NOMO-1 (cell line): ENCODE results near the gene EMC10.
"Not testable (repeated sequence)": the region's sequence is repeated elsewhere in the genome, so short reads cannot be mapped to it uniquely, and the experiment has no call there.

Source experiments
- DNase-seq, 2 experiments: peaks; one replicate each; lab custom pipeline; 2025; ENCODE audit not compliant: unreplicated experiment in 2 of 2; lab: John Stamatoyannopoulos, UW

The EMC10 gene

GRCh38 chr19:50512999-50513745 is 36.9 kb downstream of the EMC10 start:
- no peak for DNase-seq

- DNase-seq, result no peak
Observed at GRCh38 chr19:50513746-50514345, 37.5 kb downstream of the EMC10 start, which contains the start of gene ASPDH. Gene ASPDH, minus strand, starts transcription at chr19:50513913. Its CDS starts 90 bp downstream, at chr19:50513823.

GRCh38 chr19:50514346-50515167 is 38.2 kb downstream of the EMC10 start:
- DNase-seq, result no peak

DNA sequence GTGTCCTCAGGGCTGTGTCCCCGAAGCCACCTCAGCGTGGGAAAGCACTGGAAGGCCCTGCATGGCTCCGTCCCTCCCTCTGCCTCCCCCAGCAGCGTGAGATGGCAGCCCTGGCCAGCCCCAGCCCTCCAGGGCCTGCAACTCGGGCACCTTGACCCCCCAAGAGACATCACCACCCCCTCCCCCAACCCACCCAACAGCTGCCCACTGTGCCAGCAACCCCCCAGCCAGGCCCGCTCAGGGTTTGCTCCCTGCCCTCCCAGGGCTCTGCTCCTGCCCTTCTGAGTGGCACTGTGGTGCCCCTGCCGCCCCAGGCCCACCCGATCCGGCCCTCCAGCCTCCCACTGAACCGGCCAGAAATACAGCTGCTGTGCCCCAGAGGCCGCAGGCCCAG is 38.9 kb downstream of the EMC10 start:
- no peak for DNase-seq

GRCh38 chr19:50516456-50516855 is 40.1 kb downstream of the EMC10 start:
- no peak for DNase-seq

DNA sequence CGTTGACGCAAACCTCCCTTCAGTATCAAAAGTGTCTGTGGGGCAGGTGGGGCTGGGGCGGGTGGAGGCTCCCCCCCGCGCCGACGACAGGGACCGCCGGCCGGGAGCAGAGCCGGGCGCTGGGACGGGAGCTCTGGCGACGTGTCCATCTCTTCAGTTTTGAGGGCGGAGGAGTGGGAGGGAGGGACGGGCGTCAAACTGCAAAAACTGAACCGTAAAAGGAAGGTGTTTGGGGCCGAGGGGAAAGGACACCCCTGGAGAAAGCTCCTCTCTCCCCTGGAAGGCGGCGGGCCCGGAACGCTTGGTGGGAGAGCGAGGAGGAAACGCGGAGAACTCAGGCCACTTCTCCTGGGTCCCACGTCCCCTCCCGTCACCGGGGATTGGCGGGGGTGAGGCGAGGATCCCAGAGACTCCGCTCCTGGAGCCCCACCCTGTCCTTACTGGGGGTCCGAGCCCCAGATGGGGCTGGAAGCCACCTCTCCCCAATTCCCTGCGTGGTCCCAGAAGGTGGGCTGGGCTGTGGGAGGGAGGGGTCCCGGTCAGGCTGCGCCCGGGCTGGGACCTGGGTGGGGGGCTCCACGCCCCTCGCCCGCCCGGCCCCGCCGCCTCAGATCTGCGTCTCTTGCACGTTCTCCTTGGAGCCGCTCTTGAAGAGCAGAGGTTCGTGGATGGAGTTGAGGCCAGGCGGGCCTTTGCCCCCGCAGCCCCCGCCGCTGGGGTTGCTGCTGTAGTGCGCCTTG is 40.8 kb downstream of the EMC10 start:
- DNase-seq, result no peak

DNA sequence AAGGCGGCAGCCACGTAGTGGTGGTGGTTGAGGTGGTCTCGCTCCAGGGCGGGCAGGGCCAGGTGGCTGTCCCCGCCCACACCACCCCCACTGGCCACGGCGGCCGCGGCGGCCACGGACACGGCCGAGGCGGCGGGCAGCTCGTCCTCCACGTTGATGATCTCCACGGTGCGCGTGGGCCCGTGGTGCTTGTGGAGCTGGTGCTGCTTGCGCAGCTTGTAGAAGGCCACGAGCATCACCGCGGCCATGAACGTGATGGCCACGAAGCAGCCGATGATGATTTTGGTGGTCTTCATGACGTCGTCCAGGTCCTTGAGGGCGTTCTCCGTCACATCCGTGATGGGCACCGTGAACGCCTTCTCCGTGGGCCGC is 41.4 kb downstream of the EMC10 start:
- DNase-seq, result no peak

- no peak for DNase-seq
Observed at GRCh38 chr19:50518091-50519005, 42.0 kb downstream of the EMC10 start.

- DNase-seq, result no peak
Observed at GRCh38 chr19:50519006-50519575, 42.8 kb downstream of the EMC10 start.

DNA sequence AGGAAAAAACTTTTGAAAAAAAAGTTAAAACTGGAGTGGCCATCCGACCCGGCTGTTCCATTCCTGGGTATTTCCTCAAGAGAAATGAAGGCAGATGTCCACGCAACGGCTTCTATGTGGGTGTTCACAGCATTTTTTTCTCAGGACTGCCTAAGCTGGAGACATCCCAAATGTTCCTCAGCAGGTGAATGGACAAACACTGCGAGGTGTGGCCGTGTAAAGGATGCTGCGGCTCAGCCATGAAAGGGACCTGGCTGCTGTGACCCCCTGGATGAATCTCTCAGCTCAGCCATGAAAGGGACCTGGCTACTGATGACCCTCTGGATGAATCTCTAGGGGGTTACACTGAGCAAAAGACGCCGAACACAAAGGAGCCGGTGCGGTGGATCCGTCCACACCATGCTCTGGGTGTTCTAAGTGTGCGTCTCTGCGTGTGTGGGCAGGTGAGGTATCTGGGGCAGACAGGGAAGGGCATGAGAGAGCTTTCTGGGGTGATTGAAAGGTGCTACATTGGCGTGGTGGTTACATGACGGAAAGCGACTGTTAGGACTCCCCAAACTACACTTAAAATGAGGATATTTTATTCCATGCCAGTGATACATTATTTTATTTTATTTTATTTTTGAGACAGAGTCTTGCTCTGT is 44.6 kb downstream of the EMC10 start:
- DNase-seq, result no peak

GRCh38 chr19:50522881-50523280 is 46.6 kb downstream of the EMC10 start:
- DNase-seq, result no peak

DNA sequence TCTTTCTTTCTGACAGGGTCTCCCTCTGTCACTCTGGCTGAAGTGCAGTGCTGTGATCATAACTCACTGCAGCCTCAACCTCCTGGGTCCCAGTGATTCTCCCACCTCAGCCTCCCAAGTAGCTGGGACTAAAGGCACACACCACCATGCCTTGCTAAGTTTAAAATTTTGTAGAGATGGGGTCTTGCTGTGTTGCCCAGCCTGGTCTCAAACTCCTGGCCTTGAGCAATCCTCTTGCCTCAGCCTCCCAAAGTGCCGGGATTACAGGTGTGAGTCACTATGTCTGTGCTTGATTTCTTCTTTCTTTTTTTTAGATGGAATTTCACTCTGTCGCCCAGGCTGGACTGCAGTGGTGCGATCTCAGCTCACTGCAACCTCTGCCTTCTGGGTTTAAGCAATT is 51.7 kb downstream of the EMC10 start:
- DNase-seq, result not testable (repeated sequence)

- DNase-seq, result no peak
Observed at GRCh38 chr19:50531171-50531612, 54.9 kb downstream of the EMC10 start.

GRCh38 chr19:50532952-50533351 is 56.6 kb downstream of the EMC10 start:
- no peak for DNase-seq

DNA sequence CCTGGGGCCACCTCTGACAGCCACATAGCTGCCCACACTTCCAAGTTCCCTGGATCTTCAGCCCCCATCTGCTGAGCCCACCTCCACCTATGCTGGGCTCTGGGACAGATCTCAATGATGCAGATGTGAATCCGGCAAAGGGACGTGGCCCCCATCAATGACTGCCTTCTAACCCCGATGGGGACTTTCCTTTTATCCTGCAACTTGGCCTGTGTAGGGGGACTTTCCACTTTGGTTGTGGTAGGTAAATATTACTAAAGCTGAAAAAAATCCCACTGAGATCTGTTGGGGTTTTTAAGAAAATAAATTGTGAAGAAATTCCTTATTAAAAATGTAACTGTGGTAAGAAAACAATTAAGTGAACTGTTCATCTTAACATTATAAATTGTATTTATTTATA is 58.2 kb downstream of the EMC10 start:
- no peak for DNase-seq

DNA sequence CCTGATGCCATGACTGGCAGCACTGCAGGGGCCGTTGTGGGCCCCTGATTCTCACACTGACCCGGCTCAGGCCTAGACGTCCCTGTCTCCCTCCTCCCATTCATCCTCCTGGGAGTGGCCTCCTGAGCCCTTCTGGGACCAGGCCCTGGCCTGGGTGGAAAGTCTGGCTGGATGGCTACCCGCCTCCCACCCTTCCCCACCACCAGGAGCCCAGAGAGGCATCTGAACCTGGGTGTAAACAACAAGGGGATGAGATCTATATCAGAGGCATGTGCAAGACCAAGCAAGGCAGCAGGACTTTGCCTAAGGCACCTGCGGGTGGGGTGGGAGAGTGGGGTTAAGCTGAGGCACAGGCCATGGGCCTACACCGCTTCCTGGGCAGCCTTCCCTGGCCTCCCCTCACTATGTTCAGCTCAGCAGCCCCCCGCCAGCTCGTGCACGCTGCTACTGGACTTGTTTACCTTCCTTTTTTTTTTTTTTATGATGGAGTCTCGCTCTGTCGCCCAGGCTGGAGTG is 59.4 kb downstream of the EMC10 start:
- no peak for DNase-seq

DNA sequence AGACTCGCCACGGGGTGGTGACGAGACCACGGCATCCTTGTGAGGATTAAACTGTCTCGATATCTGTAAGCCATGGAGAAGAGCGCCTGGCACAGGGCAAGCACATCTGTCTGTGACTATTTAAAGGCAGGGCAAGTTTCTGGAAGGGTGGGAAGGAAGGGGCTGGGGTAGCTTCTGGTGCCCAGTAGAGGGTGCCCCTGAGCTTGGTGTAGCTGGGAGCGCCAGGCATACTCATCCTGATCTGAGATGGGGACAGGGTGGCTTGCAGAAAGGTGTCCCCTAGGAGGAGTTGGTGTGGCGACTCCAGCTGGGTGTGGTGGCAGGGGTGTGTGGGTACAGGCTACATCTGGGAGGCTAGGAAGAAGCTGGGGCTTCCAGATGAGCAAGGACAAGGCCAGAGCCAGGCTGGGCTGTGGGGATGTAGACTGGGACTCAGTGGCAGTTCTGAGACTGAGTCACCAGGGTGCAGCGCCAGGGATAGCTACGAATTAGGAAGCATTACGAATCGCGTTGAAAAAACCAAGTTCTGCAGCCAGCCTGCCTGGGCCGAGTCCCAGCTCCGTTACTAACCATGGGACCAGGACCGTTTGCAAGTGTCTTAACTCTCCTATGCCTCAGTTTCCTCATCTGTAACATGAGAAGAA is 60.5 kb downstream of the EMC10 start:
- no peak for DNase-seq

- no peak for DNase-seq
Observed at GRCh38 chr19:50537306-50537685, 61.0 kb downstream of the EMC10 start.
